ENCODE data around the gene RNF113B.

- TF ChIP-seq EZH2 (IDR thresholded peaks at IDR 0.05) = no peak
- TF ChIP-seq CTCF (IDR thresholded peaks at IDR 0.05) = no peak
Observed at GRCh38 chr13:98181111-98181815, 4.2 kb upstream of the RNF113B start.
